ENCODE data around the gene OTOG. TPM values are rescaled to one million over a fixed set of nuclear protein-coding genes. Genes with fewer than 3 reads are reported as not detected.

The OTOG gene
- total RNA-seq, 1 experiment from 2014 or later = not detected

GRCh38 chr11:17581732-17582053 is 34.6 kb downstream of the OTOG start:
- no peak for DNase-seq (ENCODE audit: low read depth)

- no peak for DNase-seq (ENCODE audit: low read depth)
Observed at GRCh38 chr11:17585911-17586695, 39.0 kb downstream of the OTOG start.

- DNase-seq (ENCODE audit: low read depth) = no peak
Observed at GRCh38 chr11:17588166-17588565, 41.1 kb downstream of the OTOG start.

- no peak for DNase-seq (ENCODE audit: low read depth)
Observed at GRCh38 chr11:17588721-17589120, 41.7 kb downstream of the OTOG start.

- DNase-seq (ENCODE audit: low read depth) = no peak
Observed at GRCh38 chr11:17590463-17590862, 43.4 kb downstream of the OTOG start.

- no peak for DNase-seq (ENCODE audit: low read depth)
Observed at GRCh38 chr11:17591293-17591692, 44.2 kb downstream of the OTOG start.

- no peak for DNase-seq (ENCODE audit: low read depth)
Observed at GRCh38 chr11:17593466-17594245, 46.6 kb downstream of the OTOG start.

- no peak for DNase-seq (ENCODE audit: low read depth)
Observed at GRCh38 chr11:17594686-17595192, 47.7 kb downstream of the OTOG start.

- no peak for DNase-seq (ENCODE audit: low read depth)
Observed at GRCh38 chr11:17595526-17596309, 48.7 kb downstream of the OTOG start.

- DNase-seq (ENCODE audit: low read depth) = no peak
Observed at GRCh38 chr11:17596310-17596669, 49.2 kb downstream of the OTOG start.

GRCh38 chr11:17596711-17597110 is 49.7 kb downstream of the OTOG start:
- DNase-seq (ENCODE audit: low read depth) = no peak

- DNase-seq (ENCODE audit: low read depth) = no peak
Observed at GRCh38 chr11:17597770-17598169, 50.7 kb downstream of the OTOG start.

- peak; percentile 55 for DNase-seq (ENCODE audit: low read depth)
Observed at GRCh38 chr11:17598700-17599459, 51.8 kb downstream of the OTOG start.

- DNase-seq (ENCODE audit: low read depth) = no peak
Observed at GRCh38 chr11:17599460-17599925, 52.4 kb downstream of the OTOG start.

- no peak for DNase-seq (ENCODE audit: low read depth)
Observed at GRCh38 chr11:17600316-17601255, 53.5 kb downstream of the OTOG start.

- DNase-seq (ENCODE audit: low read depth) = no peak
Observed at GRCh38 chr11:17601256-17601671, 54.2 kb downstream of the OTOG start.

GRCh38 chr11:17601676-17602075 is 54.6 kb downstream of the OTOG start:
- peak; percentile 50 for DNase-seq (ENCODE audit: low read depth)

- DNase-seq (ENCODE audit: low read depth) = no peak
Observed at GRCh38 chr11:17602105-17603001, 55.3 kb downstream of the OTOG start.

Measured in M059J (cell line).